Activated CD4-positive, alpha-beta T cell treated with anti-CD3 and anti-CD28 coated beads, Interleukin-2, amount 10 ng/mL, durations not matched to agents 7 days and 5 days (primary cell): ENCODE measurements around the gene FAM83G. TPM values are rescaled to one million over a fixed set of nuclear protein-coding genes. Genes with fewer than 3 reads are reported as not detected.

Experiments
- CTCF ChIA-PET: fragments of 350-600 bp; sonication (Branson Sonifier 250); formaldehyde crosslinking; loops from one replicate; lab custom pipeline; 2021; ENCODE audit warnings: antibody characterized with exemption; lab: Charles Lee
- POLR2A ChIA-PET: fragments of 350-600 bp; sonication (Branson Sonifier 250); formaldehyde crosslinking; loops from one replicate; lab custom pipeline; 2021; ENCODE audit warnings: antibody characterized with exemption; lab: Charles Lee
- DNase-seq: peaks from one replicate; pipeline ENCODE4 v3.0.0-alpha.2; 2020
- H3K27ac Mint-ChIP-seq: one replicate; pipeline ENCODE4 v1.8.0; 2021; ENCODE audit warnings: mild to moderate bottlenecking, moderate library complexity, mixed read lengths
- H3K27me3 Mint-ChIP-seq: one replicate; pipeline ENCODE4 v1.8.0; 2021; ENCODE audit warnings: mixed read lengths
- H3K36me3 Mint-ChIP-seq: one replicate; pipeline ENCODE4 v1.8.0; 2021; ENCODE audit warnings: low read depth, mixed read lengths
- H3K4me1 Mint-ChIP-seq: one replicate; pipeline ENCODE4 v1.8.0; 2021; ENCODE audit warnings: mixed read lengths
- H3K4me3 Mint-ChIP-seq: one replicate; pipeline ENCODE4 v1.8.0; 2021; ENCODE audit warnings: mild to moderate bottlenecking, moderate library complexity, mixed read lengths
- H3K9me3 Mint-ChIP-seq: one replicate; pipeline ENCODE4 v1.8.0; 2021; ENCODE audit warnings: mixed read lengths
- total RNA-seq, 2 experiments: library from RNA; stranded (reverse); gene quantifications; one replicate each; pipeline ENCODE4 v1.2.3, GENCODE V29; 2021

Gene FAM83G
- total RNA-seq, 2 experiments from 2014 or later, result 7.1 to 9.1 TPM

DNA sequence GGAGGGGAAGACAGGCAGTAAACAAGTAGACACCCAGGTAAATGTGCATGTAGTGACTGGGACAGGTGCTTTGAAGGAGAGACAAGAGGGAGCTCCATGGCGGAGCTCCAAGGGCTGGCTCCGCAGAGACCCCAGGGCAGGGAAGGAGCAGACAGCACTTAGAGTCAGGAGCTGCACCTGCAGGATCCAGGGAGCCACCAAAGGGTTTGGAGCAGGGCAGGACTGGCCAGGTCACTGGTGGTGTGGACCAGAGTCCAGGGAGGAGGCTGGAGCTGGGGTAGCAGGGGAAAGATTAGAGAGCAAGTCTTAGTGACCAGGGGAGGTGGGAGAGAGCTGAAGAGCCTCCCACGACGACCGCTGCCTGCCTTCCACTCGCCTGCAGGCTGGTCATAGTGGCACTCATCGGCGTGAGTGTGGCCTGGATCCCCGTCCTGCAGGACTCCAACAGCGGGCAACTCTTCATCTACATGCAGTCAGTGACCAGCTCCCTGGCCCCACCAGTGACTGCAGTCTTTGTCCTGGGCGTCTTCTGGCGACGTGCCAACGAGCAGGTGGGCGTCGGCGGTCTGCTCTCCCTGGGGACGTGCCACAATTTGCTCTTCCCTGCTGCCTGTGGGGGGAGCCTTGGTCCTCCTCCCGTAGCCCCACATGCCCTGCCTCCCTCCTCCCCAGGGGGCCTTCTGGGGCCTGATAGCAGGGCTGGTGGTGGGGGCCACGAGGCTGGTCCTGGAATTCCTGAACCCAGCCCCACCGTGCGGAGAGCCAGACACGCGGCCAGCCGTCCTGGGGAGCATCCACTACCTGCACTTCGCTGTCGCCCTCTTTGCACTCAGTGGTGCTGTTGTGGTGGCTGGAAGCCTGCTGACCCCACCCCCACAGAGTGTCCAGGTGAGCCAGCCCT, 14.7 kb upstream of the FAM83G start:
- Mint-ChIP-seq H3K9me3 (no peaks in the 10 kb centered on the region), H3K36me3 (peaks cover 27% of the 10 kb centered on the region), H3K27ac (peak overlapping the region; percentile 25), H3K4me1 (peaks cover 12% of the 10 kb centered on the region), H3K27me3 (no peaks in the 10 kb centered on the region), H3K4me3 (no peak overlapping the region)
- ChIA-PET POLR2A (no interaction called here), CTCF (no interaction called here)
- no peak for DNase-seq

DNA sequence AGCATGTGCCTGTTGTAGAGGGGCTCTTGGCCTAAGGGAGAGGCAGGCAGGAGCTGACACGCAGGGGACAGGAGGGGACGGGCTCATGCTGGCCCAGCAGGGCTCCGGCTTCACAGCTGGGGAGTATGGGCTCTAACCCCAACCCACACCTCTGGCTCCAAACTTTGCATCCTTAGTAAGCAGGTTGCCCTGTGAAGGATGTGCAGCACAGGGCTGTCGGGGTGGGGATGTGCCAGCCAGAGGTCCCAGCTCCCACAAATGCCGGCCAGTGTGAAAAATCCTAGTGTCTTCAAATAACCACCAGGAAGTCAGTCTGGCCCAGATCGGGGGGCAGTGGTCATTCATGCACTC, 14.0 kb upstream of the FAM83G start:
- CTCF ChIA-PET, result no interaction called here
- peak overlapping the region; percentile 25 for H3K27ac Mint-ChIP-seq
- DNase-seq, result no peak
- H3K4me1 Mint-ChIP-seq, result peaks cover 5% of the 10 kb centered on the region
- POLR2A ChIA-PET, result no interaction called here
- peaks cover 21% of the 10 kb centered on the region for H3K36me3 Mint-ChIP-seq
- no peaks in the 10 kb centered on the region for H3K9me3 Mint-ChIP-seq
- H3K4me3 Mint-ChIP-seq, result no peak overlapping the region
- no peaks in the 10 kb centered on the region for H3K27me3 Mint-ChIP-seq

DNA sequence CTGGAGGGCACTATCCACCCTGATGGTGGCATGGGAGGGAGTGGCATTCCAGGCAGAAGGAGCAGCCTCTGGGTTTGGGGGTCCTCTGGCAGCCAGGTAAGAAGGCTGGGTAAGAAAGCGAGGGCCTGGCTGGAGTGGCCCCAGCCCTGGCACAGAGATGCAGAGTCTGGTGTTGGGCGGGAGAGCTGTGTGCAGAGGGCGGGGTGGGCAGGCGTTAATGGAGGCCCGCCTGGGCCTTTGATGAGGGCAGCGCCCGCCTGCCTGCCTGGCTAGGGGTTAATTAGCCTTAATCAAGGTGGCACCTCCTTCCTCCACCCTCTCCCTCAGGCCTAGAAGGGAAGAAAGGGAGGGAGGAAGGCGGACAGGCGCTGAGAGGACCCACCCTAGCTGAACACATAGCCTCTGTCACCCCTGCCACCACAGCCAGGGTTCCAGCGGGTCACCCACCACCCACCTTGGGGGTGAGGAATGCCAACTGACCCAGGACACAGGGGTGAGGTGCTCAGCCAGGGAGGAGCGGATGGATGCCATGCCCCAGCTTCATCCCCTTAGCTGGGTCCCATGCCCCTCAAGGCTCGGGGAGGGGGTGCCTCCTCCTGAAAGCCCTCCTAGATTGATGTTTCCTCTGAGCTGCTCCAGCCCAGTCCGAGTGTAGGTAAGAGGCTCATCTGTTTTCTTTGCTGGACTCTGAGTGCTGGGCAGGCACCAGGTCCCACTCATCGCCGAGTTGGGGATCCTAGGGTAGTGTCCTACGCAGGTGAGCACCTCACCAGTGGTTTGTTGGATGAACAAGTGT, 13.4 kb upstream of the FAM83G start:
- CTCF ChIA-PET, result no interaction called here
- POLR2A ChIA-PET, result no interaction called here
- no peak for DNase-seq
- H3K4me3 Mint-ChIP-seq, result no peak overlapping the region
- peaks cover 4% of the 10 kb centered on the region for H3K4me1 Mint-ChIP-seq
- no peaks in the 10 kb centered on the region for H3K27me3 Mint-ChIP-seq
- no peaks in the 10 kb centered on the region for H3K9me3 Mint-ChIP-seq
- H3K36me3 Mint-ChIP-seq, result peaks cover 20% of the 10 kb centered on the region
- H3K27ac Mint-ChIP-seq, result peak overlapping the region; percentile 36

DNA sequence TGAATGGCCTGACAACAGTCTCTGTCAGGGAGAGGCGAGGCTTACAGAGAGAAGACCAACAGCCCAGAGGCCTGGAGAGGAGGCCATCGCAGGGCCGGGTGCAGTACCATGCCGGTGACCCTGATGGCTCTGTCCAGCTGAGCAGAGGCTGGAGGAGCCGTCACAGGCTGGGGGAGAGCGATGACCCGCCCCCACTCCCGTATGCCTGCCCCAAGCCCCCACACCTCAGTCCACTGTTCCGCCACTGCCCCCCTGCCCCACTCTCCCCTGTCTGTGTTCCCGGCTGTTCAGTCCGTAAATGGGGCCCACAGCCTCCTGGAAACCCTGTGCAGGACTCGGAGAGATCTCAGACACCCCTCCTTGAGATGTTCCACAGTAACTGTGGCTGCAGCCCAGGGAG, 12.8 kb upstream of the FAM83G start:
- Mint-ChIP-seq H3K4me1 (peaks cover 2% of the 10 kb centered on the region), H3K27ac (peak overlapping the region; percentile 36), H3K27me3 (no peaks in the 10 kb centered on the region), H3K36me3 (peaks cover 17% of the 10 kb centered on the region), H3K9me3 (no peaks in the 10 kb centered on the region), H3K4me3 (no peak overlapping the region)
- no peak for DNase-seq
- CTCF ChIA-PET, result interaction anchor here (1.6 kb wide), 1 partner anchor 56 kb away, joined by 7 read pairs; no protein-coding TSS in a partner anchor
- POLR2A ChIA-PET, result no interaction called here

DNA sequence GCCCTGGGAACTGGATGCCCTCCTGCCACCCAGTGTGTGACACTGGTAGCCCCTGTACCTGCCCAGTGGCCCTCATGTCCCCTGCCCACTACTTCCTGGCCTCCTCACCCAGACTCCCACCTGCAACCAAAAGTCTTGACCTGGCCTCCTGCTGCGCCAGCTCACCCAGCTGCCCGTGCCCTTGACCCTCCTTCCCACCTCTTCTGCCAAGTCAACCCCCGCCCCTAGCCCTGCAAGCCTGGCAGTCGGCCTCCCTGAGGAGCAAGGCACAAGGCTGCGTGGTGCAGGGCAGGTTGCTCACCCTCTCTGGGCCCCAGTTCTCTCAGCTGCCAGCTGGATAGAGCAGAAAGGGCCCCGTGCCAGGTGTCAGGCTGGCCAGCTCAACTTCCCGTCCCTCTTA, 12.3 kb upstream of the FAM83G start:
- CTCF ChIA-PET, result interaction anchor here (1.1 to 1.6 kb wide), 2 partner anchors 56 to 391 kb away, joined by 5 to 7 read pairs; no protein-coding TSS in a partner anchor
- Mint-ChIP-seq H3K36me3 (peaks cover 13% of the 10 kb centered on the region), H3K27me3 (no peaks in the 10 kb centered on the region)

DNA sequence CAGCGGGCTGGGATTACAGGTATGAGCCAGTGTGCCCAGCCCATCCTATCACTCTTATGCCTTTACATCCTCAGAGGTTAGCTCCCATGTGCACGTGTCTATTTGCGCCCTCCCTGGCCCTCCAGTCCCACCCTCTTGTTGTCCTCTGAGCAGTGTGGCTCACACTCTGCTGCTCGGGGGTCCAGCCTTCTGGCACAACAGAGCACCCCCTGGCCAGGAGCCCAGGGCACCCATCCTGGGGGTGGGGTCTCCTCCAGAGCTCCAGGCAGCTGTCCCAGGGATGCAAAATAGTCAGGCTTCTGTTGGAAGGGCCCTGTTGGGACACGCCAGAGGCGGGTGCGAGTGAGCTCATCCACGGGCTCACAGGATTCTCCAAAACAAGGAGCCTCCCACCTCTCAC, 11.7 kb upstream of the FAM83G start:
- H3K4me1 Mint-ChIP-seq, result peaks cover 2% of the 10 kb centered on the region
- no peak for DNase-seq
- no peaks in the 10 kb centered on the region for H3K9me3 Mint-ChIP-seq
- H3K4me3 Mint-ChIP-seq, result no peak overlapping the region
- ChIA-PET POLR2A (no interaction called here), CTCF (interaction anchor here (0.6 to 1.6 kb wide), 3 partner anchors 55 to 390 kb away, joined by 4 to 7 read pairs (median 5); no protein-coding TSS in a partner anchor)
- H3K27ac Mint-ChIP-seq, result no peak overlapping the region
- no peaks in the 10 kb centered on the region for H3K27me3 Mint-ChIP-seq
- peaks cover 11% of the 10 kb centered on the region for H3K36me3 Mint-ChIP-seq

More for the DNA sequence above, 12.3 kb upstream of the FAM83G start:
- Mint-ChIP-seq H3K4me3 (no peak overlapping the region), H3K9me3 (no peaks in the 10 kb centered on the region), H3K4me1 (peaks cover 2% of the 10 kb centered on the region), H3K27ac (peak overlapping the region; percentile 62)
- POLR2A ChIA-PET, result no interaction called here
- no peak for DNase-seq

DNA sequence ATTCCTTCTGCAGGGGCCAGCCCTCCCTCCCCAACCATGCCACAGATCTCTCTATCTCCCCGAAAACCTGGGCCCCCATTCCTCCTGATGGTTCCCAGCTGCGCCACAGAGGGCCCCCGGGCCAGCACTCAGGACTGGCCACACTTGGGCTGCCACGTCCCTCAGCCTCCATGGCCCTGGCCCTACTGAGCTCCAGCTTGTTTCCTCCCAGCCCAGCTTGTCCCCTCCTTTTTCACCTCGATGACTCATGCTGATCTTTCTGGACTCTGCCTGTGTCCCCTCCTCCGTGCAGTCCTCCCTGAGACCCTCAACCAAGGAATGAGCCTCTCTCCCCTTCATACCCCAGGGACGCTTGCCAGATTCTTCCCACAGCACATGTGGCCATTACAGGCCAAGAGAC, 10.9 kb upstream of the FAM83G start:
- POLR2A ChIA-PET, result no interaction called here

DNA sequence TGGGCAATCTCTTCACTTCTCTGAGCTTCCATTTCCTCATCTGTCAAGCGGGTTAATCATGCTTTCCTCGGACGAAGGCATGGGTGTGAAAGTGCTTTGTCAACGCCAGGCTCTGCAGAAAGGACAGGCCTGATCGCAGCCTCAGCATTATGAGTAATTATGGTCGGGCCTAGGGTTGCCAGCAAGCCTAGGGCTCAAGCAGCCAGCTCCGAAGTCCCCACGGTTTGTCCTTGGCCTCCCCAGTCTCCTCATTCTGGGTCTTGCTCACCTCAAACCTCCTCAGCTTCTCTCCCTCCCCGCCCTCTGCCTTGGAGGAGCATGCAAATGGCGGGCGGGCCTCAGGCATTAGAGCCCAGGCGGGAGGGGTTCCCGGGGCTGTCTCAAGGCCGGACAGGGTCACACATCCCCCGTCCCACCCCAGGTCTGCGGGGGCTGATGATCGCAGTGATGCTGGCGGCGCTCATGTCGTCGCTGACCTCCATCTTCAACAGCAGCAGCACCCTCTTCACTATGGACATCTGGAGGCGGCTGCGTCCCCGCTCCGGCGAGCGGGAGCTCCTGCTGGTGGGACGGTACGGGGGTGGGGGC, 10.2 kb upstream of the FAM83G start:
- Mint-ChIP-seq H3K36me3 (peaks cover 4% of the 10 kb centered on the region), H3K9me3 (no peaks in the 10 kb centered on the region), H3K27ac (no peak overlapping the region), H3K4me1 (peaks cover 2% of the 10 kb centered on the region), H3K27me3 (no peaks in the 10 kb centered on the region), H3K4me3 (no peak overlapping the region)
- POLR2A ChIA-PET, result no interaction called here
- CTCF ChIA-PET, result no interaction called here
- no peak for DNase-seq

More for the DNA sequence above, 10.9 kb upstream of the FAM83G start:
- CTCF ChIA-PET, result no interaction called here
- DNase-seq, result no peak
- Mint-ChIP-seq H3K27me3 (no peaks in the 10 kb centered on the region), H3K4me1 (peaks cover 2% of the 10 kb centered on the region), H3K4me3 (no peak overlapping the region), H3K27ac (no peak overlapping the region), H3K9me3 (no peaks in the 10 kb centered on the region), H3K36me3 (peaks cover 8% of the 10 kb centered on the region)

DNA sequence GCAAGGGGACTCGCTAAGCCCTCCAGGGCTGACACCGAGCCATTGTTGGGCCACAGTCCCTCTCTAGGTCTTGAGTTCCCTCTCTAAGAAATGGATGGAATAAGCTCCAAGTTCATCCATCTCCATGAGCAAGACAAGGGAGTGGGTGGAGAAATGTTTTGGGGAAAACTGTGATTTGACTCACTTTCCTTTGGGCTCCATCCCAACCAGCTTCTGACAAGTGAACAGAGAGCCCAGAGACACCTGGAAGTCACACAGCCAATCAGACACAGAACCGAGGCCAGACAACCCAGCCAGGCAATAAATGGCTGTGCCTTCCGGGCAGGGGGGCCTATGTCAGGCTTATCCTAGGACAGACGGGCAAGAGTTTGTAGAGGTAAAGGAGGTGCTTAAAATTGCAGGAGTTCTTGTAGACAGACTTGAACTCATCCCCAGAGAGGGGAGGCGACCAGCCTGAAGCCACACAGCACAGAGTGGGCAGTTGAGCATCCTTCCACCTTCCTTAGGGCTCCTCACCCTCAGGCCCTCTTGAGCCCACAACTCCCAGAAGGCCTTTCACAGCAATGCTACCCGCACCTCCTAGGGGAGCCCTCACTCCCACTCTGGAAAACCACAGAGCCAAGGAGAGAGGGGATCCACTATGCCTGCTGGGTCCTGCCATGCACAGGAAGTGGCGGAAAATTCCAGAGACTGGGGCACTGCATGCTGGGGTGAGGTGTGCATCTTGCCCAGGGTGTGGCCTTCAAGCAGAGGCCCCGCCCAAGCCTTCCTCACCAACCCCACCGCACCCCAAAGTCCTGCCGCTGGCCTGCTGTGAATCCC, 9.5 kb upstream of the FAM83G start:
- no peaks in the 10 kb centered on the region for H3K9me3 Mint-ChIP-seq
- ChIA-PET CTCF (no interaction called here), POLR2A (no interaction called here)
- H3K4me3 Mint-ChIP-seq, result no peak overlapping the region
- no peak for DNase-seq
- H3K4me1 Mint-ChIP-seq, result peaks cover 2% of the 10 kb centered on the region
- no peak overlapping the region for H3K27ac Mint-ChIP-seq
- H3K27me3 Mint-ChIP-seq, result no peaks in the 10 kb centered on the region
- peaks cover 3% of the 10 kb centered on the region for H3K36me3 Mint-ChIP-seq

DNA sequence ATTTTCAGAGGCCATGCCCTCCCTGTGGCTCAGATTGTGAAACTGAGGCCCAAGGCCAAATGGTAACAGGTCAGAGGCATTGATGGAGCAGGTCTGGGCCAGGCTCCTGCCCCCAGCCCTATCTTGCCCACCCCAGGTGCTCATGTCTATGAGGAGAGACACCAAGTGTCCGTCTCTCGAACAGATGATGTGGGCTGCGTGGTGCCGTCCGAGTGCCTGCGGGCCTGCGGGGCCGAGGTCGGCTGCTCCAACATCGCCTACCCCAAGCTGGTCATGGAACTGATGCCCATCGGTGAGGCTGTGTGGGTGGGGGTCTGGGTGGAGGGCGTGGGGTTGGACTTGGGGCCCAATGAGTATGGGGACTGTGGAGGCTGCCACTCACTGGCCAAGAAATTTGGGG, 8.7 kb upstream of the FAM83G start:
- Mint-ChIP-seq H3K27me3 (no peaks in the 10 kb centered on the region), H3K27ac (no peak overlapping the region), H3K9me3 (no peaks in the 10 kb centered on the region), H3K4me3 (no peak overlapping the region), H3K4me1 (peaks cover 2% of the 10 kb centered on the region), H3K36me3 (no peaks in the 10 kb centered on the region)
- ChIA-PET CTCF (no interaction called here), POLR2A (no interaction called here)
- no peak for DNase-seq

DNA sequence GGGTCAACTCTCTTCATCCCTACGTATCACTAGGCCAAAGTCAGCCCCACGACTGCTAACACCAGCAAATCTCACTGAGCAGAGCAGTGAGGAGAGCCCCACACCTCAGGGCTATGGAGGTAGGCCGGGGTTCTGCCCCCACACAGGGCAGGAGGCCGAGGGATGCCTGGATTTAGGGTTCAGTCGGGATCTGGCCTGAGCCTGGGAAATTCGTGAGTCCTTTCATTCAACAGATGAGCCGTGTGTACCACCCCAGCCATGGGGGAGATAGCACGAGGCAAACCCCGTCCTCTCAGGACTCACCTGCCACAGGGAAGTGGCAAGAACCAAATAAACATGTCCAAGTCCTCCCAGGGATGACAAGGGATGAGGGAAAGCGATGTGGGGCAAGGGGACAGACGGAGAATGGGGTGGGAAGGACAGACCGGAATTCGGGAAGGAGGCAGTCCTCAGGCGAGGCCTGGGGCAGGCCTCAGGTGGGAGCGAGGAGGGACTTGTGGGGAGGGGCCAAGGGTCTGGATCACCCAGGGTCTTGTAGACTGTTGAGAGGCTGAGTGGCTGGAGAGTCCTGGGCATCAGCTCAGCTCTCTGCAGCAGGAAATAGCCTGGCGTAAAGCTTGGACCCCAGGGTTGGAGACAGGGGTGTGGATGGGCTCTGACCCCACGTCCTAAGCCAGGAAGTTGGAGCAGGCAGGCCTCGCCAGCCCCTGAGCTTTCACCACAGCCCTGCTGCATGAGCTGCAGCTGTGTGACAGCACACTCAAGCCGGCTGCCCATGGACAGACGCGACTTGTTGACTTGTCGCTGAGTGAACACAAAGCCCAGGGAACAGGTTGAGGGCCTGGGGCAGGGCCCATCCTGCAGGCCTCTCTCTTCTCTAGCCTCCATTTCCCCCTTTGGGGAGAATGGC, 7.9 kb upstream of the FAM83G start:
- H3K9me3 Mint-ChIP-seq, result no peaks in the 10 kb centered on the region
- H3K27ac Mint-ChIP-seq, result no peak overlapping the region
- DNase-seq, result no peak
- ChIA-PET CTCF (no interaction called here), POLR2A (no interaction called here)
- no peaks in the 10 kb centered on the region for H3K36me3 Mint-ChIP-seq
- H3K27me3 Mint-ChIP-seq, result no peaks in the 10 kb centered on the region
- peaks cover 2% of the 10 kb centered on the region for H3K4me1 Mint-ChIP-seq
- no peak overlapping the region for H3K4me3 Mint-ChIP-seq
